Ammon's horn (tissue), 1 donor: ENCODE measurements around the gene WWC1.
"Not testable (repeated sequence)": the region's sequence is repeated elsewhere in the genome, so short reads cannot be mapped to it uniquely, and the experiment has no call there.

ENCODE experiments used
- DNase-seq: peaks from one replicate; pipeline ENCODE4 v3.0.0-alpha.2; 2016; ENCODE audit warnings: low spot score

Gene WWC1

DNA sequence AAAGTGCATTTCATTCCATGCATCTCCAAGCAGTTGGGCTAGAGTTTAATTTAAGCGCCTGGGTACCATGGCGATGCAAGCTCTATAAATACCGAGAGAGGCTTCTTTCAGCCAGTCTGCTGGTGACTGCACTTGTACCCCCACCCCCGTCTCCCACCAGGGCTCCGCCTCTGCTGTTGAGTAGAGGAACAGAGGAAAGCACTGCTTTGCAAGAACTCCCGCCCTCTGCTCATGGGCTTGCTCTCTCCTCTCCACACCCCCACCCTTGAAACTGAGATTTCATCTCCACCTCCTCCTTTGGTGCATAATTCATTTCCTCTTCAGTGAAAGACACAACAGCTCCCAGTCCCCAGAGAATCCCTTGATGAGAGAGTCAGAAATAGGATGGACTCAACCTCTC lies 5.1 kb upstream of the WWC1 start:
- peak; percentile 24 for DNase-seq

DNA sequence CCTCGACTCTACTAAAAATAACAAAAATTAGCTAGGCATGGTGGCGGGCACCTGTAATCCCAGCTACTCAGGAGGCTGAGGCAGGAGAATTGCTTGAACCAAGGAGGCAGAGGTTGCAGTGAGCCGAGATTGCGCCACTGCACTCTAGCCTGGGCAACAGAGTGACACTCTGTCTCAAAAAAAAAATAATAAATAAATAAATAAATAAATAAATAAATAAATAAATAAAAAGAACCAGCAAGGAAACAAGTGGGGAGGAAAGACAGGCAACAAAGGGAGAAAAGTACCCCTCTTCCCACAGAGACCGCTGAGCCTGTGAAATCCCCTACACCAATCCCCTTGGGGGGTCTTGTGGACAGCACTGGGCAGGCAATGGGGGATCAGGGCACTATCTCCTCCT lies 4.6 kb upstream of the WWC1 start:
- not testable (repeated sequence) for DNase-seq

DNA sequence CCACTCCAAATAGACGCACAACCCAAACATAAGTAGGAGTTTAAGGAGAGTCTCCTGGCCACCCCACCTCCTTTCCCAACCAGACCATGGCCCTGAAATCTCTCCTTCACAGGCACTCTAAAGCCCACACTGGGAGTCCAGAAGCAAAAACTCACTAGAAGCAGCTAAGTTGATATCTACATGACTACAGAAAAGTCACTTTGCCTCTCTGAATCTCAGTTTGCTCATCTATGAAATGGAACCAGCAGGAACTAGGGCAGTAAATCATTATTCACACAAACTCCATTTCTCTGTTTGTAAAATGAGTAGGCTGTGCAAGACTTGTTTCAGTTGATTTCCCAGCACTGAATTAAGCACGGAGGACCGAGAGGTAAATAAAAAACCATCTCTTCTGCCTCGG lies 4.1 kb upstream of the WWC1 start:
- DNase-seq, result no peak

DNA sequence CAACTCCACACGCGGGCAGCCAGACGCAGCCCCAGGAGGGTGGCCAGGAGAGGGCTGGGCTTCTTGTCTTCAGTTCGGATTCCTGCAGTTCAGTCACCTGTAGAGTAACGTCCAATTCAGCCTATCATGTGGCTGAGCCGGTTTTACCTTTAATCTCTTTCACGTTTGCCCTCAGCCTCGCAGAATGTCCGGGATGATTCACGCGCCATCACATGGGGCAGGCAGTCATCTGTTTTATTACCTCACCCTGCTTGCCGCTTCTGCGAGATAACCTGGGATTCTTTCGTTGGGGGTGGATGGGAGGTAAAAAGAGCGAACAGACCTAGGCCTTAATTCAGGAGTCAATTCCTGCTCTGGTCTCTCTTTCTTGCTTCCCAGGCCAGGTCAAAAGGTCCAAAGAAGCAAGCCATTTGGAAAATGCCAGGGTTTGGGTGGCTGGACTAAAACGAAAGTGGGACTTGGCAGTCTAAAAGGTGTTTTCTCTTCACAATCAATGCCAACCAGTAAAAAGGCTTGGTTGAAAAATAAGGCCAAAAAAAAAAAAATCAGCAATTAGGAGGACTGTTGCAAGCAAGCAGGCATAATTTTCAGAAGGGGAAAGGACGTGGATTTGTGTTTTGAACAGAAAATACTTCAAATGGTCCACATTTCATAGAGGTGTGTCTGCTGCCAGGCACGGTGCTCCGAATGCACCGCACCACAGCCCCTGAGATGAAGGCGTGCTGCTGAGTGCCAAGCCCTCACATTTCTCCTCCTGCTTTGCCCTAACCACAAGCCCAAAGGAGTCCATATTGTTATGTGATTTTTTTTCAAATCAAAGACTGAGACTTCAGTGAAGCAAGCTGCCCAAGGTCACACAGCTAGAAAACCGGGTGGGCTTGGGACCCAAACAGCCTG lies 2.8 kb upstream of the WWC1 start:
- DNase-seq, result no peak

DNA sequence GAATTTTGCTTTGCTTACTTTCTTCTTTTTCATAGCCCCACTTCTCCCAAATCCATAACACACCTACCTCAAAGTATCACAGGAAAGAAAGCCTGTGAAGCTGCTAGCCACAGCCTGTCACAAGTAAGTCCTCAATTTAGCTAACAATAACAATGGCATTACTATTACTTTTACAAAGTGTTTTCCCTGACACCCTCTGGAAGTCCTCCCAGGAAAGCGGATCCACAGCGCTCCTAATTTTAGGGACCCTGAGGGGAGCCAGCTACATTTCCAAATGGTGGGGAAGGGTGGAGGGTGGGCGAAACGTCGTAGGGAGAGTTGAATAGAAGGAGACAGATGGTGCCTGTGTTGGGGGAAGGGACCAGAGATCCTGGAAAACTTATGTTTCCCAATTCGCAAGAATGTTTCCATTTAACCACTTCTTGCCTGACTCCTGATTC lies 523 bp upstream of the WWC1 start:
- DNase-seq, result no peak

DNA sequence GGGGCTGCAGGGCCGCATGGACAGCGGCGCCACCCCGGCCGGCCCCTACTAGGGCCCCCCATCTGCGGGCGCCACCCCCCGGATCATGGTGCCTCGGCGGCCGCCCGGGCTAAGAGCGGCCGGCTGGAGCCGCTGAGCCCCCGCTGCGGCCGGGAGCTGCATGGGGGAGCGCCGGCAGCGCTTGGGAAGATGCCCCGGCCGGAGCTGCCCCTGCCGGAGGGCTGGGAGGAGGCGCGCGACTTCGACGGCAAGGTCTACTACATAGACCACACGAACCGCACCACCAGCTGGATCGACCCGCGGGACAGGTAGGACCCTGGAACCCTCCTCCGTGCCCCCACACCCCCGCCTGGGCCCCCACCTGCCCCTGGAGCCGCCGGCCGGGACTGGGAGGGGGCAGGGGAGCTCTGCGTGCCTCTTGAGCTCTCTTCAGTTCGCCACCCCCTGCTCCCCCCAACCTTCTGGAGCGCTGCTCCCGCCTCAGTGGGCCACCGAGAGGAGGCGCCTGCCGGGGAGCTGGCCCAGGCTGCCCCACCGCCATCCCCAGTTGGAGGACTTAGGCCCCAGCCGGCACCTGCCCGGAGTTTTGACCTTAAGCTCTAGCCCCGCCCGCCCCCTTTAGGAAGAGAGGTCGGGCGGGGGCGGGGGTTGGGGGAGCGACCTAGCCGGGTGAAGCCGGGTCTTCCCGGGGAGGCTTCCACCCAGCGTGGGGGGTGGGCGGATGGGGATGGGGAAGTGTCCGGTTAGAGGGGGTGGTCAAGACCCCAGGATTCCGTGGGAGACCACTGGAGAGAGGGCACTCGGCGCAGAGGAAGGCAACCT lies 730 bp downstream of the WWC1 start:
- no peak for DNase-seq

DNA sequence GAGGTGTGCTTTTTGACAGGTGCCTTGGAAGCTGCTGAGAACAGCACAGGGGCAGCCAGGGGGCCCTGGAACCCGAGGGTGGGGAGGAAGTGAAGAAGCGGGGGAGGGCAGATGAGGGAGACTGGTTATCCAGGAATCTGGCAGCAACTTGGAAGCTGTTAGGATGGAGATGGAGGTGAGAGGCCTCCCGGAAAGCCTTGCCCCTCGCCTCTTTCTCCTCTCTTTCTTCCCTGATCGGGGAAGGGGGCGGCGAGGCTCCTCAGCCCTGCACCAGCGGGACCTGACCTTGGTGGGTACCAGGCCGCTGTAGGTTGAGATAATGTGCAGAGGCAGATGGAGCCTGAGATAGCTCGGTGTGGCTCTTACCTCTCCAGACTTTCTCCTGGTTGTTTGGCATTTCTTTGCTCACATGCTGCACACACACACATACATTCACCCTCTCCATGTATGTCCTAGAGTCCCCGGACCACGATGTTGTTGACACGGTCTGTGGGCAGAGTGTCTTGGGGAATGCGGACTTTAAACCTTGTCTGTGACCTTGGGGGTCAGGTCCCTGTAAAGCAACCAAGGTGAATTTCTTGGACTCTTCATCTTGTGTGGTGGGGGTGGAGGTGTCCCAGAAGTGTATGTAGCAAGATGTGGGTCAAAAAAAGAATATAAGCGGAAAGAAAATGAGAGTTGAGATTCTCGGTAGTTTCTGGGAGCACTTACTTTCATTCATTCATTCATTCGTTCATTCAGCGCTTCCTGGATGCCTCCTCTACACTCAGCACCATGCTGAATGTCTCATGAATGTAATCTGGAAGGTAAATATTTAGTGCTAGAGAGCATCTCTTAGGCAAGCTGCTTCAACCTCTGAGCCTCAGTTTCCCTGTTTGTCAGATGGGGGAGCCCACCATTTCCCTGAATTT lies 1.6 kb downstream of the WWC1 start:
- DNase-seq, result no peak

DNA sequence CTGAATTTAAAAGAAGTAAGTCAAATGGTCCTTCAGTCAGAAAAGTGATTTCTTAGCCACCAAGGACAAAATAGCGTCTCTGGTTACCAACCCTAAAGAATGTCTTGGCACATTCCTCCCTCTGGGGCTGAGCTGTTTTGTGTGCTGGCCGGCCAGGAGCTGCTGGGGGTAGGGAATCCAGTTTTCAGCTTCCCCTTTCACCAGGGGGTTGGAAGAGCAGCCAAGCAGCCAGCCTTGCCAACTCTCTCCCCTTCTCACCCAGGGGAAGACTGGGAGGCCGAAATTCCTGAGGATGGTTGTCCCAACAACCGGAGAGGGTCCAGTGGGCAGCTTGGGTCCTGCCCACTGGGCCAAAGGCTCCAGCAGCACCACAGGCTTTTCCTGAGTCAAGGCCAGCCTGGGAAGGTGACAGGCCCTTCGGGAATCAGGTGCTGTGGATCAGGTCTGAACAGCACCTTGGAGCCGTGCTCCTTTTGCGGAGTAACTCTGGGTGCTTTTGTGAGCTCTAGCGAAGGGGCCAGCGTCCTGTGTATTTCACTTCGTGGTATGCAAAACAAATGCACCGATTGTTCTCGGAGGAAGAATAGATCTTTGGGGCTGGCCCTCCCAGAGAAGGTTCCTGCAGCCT lies 4.2 kb downstream of the WWC1 start:
- DNase-seq, result peak; percentile 80

DNA sequence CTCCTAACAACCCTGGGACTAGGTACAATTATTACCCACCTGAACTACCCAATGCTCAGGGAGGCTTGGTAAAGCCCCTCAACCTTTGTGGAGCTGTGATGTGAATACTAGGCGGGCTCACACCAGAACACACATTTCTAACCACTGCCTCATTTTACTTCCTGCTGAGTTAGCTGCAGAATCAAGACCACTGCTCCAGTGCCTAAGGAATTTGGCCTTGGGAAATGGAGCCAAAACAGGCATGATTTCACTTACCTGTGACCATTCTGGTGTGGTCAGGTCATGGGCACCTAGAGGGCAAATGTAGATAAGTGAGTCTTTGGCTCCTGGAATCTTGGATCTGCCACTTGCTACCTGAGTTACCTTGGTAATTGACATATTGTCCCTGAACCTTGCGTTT lies 5.2 kb downstream of the WWC1 start:
- DNase-seq, result no peak

DNA sequence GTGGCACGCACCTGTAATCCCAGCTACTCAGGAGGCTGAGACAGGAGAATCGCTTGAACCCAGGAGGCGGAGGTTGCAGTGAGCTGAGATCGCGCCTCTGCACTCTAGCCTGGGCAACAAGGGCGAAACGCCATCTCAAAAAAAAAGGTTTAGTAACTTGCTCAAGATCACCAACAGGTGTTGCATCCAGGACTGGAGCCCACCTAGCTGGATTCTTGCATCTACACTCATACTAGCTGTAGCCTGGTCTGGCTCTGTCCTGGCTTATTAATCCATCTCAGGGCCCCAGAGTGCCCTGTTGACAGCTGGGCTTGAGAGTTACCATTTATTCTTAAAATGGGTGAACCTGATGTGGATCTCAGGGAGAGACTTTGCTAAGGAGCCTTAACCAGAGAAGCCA lies 7.5 kb downstream of the WWC1 start:
- DNase-seq, result no peak

DNA sequence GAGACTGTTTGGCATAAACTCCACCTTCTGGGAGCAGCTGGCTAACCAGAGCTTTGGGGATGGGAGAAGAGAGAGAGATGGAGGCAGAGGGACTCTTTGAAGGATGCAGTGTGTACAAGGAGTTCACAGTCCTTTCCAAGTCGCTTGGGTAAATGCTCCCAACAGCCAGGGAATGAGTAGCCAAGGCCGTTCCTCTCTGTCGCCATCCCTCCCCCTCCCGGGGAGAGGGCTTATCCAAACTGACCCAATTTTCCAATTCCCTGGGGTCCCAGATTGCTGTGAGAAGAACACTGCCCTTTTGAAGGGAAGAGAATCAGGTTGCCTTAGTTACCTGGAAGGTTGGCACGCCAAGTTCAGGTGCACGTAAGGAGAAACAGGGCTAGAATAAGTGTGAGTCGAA lies 7.9 kb downstream of the WWC1 start:
- DNase-seq, result no peak

DNA sequence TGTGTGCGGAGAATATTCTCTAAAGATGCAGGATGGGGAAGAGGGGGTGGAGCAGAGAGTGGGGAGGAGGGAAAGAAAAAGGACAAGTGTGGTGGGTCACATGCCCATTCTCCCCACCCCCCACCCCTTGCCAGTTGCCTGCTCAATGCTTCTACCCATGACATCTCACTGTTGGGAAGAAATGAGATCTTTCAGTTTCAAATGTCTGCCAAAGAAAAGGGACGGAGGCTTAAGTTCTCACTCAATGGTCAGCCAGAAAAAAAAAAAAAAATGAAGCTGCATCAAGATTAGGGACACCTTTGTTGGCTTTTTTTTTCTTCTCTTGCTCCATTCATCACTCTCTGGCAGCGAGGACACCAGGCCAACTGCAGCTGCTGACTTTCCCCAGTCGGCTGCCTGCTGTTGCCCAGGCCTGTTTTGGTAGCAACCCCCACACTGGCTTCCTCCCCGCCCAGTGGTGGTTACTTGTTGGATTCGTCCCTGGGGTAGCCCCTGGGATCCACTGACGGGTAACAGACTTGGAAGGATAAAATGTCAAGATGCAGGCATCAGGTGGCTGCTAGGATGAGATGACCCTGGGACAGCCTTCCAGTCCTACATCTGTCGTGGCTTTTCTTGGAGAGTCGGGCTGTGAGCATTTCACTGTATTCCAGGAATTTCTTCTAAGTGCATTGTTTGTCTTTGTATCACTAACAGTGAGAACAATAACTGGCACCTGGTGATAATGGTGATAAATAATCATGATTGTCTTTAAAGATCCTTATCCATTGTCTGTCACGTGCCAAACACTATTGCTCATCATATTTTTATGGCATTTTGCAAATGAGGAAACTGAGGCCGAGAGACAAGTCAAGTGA lies 9.1 kb downstream of the WWC1 start:
- no peak for DNase-seq

DNA sequence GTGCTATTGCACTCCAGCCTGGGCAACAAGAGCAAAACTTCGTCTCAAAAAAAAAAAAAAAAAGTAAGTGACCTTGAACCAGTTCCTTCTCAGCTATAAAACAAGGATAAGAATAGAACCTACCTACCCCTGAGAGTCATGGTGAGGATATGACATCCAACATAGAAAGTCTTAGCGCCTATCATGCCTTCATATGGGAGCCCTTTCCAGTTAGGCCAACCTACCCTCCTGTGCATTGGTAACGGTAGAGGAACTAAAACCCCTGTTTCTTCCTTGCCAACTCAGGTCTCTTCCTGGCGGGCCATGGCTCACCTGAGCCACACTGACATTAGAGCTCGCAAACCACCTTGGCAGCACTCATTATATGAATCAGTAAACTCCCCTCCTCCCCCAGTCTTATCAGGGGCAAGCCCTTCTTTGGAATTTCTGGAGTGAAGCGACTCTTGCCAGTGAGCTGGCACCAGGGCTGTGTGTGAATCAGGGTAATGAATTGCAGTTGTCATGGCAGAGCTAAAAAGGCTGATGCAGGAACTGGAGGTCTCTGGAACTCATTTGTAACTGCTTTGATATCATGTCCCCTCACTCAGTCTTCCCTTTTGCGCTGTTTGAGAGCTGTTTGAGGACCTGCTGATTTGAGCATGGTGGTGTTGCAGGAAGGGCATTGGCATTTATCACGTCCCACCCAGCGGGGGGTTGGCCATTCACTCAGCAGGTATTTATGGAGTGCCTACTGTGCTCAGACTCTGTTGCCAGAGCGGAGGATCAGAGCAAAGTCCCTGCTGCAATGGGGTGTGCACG lies 10.3 kb downstream of the WWC1 start:
- no peak for DNase-seq

DNA sequence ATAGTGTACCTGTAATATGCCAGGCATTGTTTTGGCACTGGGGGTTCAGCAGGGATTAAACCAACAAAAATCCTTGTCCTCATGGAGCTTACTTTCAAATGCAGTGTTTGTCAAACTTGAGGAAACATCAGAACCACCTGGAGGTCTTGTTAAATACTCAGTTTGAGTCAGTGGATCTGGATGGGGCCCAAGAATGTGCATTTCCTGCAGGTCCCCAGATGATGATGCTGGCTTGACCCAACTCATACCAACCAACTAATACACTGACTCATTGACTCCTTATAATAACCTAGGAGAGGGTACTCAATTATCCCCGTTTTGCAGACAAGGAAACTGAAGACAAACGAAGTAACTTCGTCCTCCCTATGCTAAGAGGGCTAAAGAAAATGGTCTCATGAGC lies 11.3 kb downstream of the WWC1 start:
- DNase-seq, result no peak

DNA sequence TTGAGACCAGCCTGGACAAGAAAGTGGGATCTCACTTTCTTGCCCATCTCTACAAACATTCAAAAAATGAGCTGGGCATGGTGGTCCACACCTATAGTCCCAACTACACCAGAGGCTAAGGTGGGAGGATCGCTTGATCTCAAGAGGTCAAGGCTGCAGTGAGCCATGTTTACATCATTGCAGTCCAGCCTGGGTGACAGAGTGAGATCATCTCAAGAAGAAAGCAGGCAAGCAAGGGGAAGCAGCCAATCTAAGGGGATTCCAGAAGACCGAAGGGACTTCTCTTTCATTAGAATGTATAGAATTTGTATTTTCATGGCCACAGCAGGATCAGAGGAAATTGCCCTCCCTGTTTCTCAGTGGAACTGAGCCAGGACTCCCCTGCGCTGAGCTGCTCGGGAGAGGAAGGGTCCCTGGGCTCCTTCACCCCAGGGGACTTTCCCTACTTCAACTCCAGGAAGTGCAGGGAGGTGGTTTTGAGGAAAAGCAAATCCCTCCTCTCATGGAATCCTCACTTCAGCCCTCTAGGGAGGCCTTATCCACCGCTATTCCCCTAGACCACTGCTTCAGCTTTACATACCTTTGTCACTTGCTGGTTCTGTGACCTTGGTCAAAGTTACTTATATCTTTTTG lies 12.1 kb downstream of the WWC1 start:
- DNase-seq, result no peak

DNA sequence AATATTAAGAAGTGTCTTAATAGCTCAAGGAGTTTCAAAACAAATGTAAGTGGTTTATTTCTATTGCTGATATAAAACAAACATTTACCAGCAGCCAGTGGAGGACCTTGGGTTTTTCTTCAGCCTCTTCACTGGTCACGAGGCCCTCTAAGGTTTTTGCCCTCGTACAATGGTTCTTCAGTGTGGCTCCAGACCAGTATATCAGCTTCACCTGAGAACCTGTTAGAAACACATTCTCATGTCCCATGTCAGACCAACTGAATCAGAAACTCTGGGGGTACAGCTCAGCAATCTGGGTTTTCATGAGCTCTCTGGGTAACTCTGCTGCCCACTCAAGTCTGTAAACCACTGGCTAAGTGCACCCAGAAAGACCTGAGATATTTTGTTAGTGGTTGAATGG lies 12.9 kb downstream of the WWC1 start:
- no peak for DNase-seq

DNA sequence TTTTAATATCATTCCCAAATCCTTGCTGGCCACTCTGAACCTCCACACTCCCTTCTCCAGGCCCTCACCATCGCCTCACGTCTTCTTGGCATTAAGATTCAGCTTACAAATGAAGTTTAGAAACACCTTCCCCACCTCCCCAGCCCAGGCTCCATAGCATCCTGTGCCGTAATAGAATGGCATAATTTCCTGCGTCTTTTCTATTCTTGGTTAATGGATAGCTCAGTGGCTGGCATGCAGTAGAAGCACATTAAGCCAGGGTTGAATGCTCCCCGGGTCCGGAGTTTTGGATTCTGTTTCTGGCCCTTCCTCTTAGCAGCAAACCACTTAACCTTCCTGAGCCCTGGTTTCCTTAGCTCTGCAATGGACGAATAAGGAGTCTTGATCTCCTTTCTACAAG lies 13.8 kb downstream of the WWC1 start:
- DNase-seq, result no peak

DNA sequence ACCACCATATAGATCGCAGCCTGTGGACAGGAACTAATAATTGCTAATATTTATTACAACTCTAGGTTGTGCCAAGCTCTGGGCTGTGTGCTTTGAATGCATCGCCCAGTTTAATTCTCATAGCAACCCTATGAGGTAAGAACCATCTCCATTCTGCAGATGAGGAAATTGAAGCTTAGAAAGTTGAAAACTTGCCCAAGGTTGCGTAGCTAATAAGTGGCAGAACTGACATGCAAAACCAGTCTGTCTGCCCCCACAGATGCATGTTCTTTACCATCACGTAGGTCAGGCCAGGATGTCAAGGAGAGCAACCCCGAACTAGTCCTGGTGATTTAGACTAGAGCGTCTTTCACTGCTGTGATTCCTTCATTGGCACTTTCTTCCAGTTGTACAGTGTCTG lies 15.6 kb downstream of the WWC1 start:
- no peak for DNase-seq

DNA sequence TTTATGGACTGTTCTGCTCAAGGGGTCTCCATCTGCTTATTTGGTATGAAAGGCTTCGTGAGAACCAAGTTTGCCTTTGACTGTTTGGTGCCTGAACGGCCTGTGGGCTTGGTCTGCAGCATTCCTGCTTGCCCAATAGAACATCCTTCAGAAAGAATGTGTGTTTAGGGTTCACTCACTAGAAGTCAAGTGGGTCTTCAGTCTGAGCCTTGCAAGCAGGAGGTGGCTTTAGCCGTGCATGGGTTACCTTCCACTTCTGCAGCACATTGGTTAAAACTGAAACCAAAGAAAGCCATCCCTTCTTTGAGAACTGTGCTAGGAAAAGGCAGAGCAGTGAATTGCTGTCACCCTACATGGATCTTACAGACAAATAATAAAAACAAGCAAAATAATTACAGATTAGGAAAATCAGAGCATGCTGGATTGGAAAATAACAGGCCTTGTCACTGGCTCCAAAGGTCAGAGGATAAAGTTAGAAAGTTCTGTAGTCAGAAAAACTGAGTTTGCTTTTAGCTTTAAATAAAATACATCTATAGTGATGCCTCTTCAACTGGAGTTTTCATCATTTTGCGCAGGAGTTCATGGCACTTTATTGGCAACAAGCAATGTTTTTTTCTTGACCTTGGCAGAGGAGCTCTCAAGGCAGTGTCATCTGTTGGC lies 16.6 kb downstream of the WWC1 start:
- no peak for DNase-seq
